SK-N-SH (cell line): ENCODE measurements around the gene TRIM44. TPM values are rescaled to one million over a fixed set of nuclear protein-coding genes. Genes with fewer than 3 reads are reported as not detected.

Experiments
- CTCF ChIA-PET: fragments of 300-600, 350-600 bp; formaldehyde crosslinking; extraction: SDS; loops from one replicate; lab custom pipeline; 2021; lab: Yijun Ruan, JAX
- POLR2A ChIA-PET: fragments of 350-600 bp; sonication (Branson Sonifier 250); formaldehyde crosslinking; extraction: SDS; loops from one replicate; lab custom pipeline; 2020; ENCODE audit warnings: antibody characterized with exemption, inconsistent platforms; lab: Yijun Ruan, JAX
- DNase-seq: peaks from one replicate; pipeline ENCODE4 v3.0.0; 2012
- H2AFZ ChIP-seq: fragments of 200-600 bp; sonication (generic); 2 replicates; pipeline ENCODE4 v1.8.1; 2016; ENCODE audit warnings: antibody characterized with exemption, mild to moderate bottlenecking, low read depth
- H3F3A ChIP-seq: fragments of 200-600 bp; sonication (generic); replicated peaks from 2 replicates; pipeline ENCODE3; 2016; ENCODE audit warnings: antibody characterized with exemption, mild to moderate bottlenecking; ENCODE audit not compliant: insufficient read depth
- H3K27ac ChIP-seq, 2 experiments: fragments of 200-500 bp in 1 of 2; fragments of 200-600 bp in 1 of 2; sonication (Bioruptor generic) in 1 of 2; sonication (generic), shearing (Covaris generic) in 1 of 2; 2 replicates each; pipeline versions ENCODE4 v1.5.1 to v1.6.1; 2014 to 2016; ENCODE audit warnings: low read depth in 2 of 2, inconsistent platforms in 1 of 2, low read length in 1 of 2, mild to moderate bottlenecking in 1 of 2, mixed read lengths in 1 of 2
- H3K27me3 ChIP-seq: fragments of 200-600 bp; sonication (generic), shearing (Covaris generic); 2 replicates; pipeline ENCODE4 v1.6.1; 2016; ENCODE audit warnings: mixed run types; ENCODE audit not compliant: insufficient read depth
- H3K36me3 ChIP-seq, 2 experiments: fragments of 200-500 bp in 1 of 2; fragments of 200-600 bp in 1 of 2; sonication (Bioruptor generic) in 1 of 2; sonication (generic) in 1 of 2; replicated peaks in 1 of 2; 2 replicates each; pipeline versions ENCODE3 to v1.5.1; 2014 to 2016; ENCODE audit warnings: low read length in 1 of 2, mild to moderate bottlenecking in 1 of 2; ENCODE audit not compliant: insufficient read depth in 2 of 2, control insufficient read depth in 1 of 2
- H3K4me1 ChIP-seq, 2 experiments: fragments of 200-500 bp in 1 of 2; fragments of 200-600 bp in 1 of 2; sonication (Bioruptor generic) in 1 of 2; sonication (generic), shearing (Covaris generic) in 1 of 2; 2 replicates each; pipeline versions ENCODE4 v1.5.1 to v1.6.1; 2014 to 2016; ENCODE audit warnings: low read depth in 1 of 2, low read length in 1 of 2, mixed run types in 1 of 2; ENCODE audit not compliant: insufficient read depth in 2 of 2, control insufficient read depth in 1 of 2
- H3K4me2 ChIP-seq: fragments of 200-600 bp; sonication (generic), shearing (Covaris generic); 2 replicates; pipeline ENCODE4 v1.6.1; 2017; ENCODE audit warnings: mixed run types
- H3K4me3 ChIP-seq, 2 experiments: fragments of 200-500 bp in 1 of 2; fragments of 200-600 bp in 1 of 2; sonication (Bioruptor generic) in 1 of 2; sonication (generic), shearing (Covaris generic) in 1 of 2; 2 replicates each; pipeline versions ENCODE4 v1.5.1 to v1.8.1; 2014 to 2016; ENCODE audit warnings: low read depth in 2 of 2, inconsistent platforms in 1 of 2, low read length in 1 of 2, mild to moderate bottlenecking in 1 of 2, mixed read lengths in 1 of 2, moderate library complexity in 1 of 2
- H3K79me2 ChIP-seq: fragments of 200-600 bp; sonication (generic); 2 replicates; pipeline ENCODE4 v1.8.1; 2017; ENCODE audit warnings: mild to moderate bottlenecking; ENCODE audit not compliant: insufficient read depth
- H3K9ac ChIP-seq: fragments of 200-600 bp; sonication (generic); 2 replicates; pipeline ENCODE4 v1.6.1; 2017; ENCODE audit warnings: mixed run types
- H3K9me2 ChIP-seq: fragments of 200-600 bp; sonication (generic); 2 replicates; pipeline ENCODE4 v1.6.1; 2017; ENCODE audit warnings: mixed run types
- H3K9me3 ChIP-seq: fragments of 200-600 bp; sonication (generic); 2 replicates; pipeline ENCODE4 v1.6.1; 2017; ENCODE audit warnings: mixed run types, mild to moderate bottlenecking, moderate library complexity
- H4K20me1 ChIP-seq: fragments of 200-600 bp; sonication (generic); 2 replicates; pipeline ENCODE4 v1.6.1; 2017; ENCODE audit warnings: mild to moderate bottlenecking, mixed run types; ENCODE audit not compliant: insufficient read depth
- ELF1 ChIP-seq: IDR thresholded peaks from 2 replicates; pipeline ENCODE4 v1.4.0; 2012
- EP300 ChIP-seq, 2 experiments: IDR thresholded peaks; 2 replicates each; pipeline versions ENCODE4 v1.4.0 to v1.6.1; 2012; ENCODE audit warnings: borderline replicate concordance in 1 of 2, low read depth in 1 of 2, low read length in 1 of 2
- EZH2phosphoT487 ChIP-seq: fragments of 200-600 bp; sonication (generic); IDR thresholded peaks from 2 replicates; pipeline ENCODE4 v1.6.1; 2017; ENCODE audit warnings: low read depth, mixed run types, mild to moderate bottlenecking, antibody characterized with exemption, moderate library complexity, borderline replicate concordance
- FOSL2 ChIP-seq: IDR thresholded peaks from 2 replicates; pipeline ENCODE4 v1.4.0; 2012; ENCODE audit warnings: low read depth, mild to moderate bottlenecking, moderate library complexity, borderline replicate concordance
- FOXJ3 ChIP-seq: sonication (generic); formaldehyde crosslinking; IDR thresholded peaks from 2 replicates; pipeline ENCODE4 v1.5.1; 2020; ENCODE audit warnings: mild to moderate bottlenecking, missing genetic modification reagents
- FOXM1 ChIP-seq: IDR thresholded peaks from 2 replicates; pipeline ENCODE4 v1.4.0; 2012; ENCODE audit warnings: low read depth, mild to moderate bottlenecking
- GATA2 ChIP-seq: sonication (generic); formaldehyde crosslinking; IDR thresholded peaks from 2 replicates; pipeline ENCODE4 v1.5.0; 2020; ENCODE audit warnings: mild to moderate bottlenecking, missing genetic modification reagents
- JUND ChIP-seq: IDR thresholded peaks from 2 replicates; pipeline ENCODE4 v1.4.0; 2012
- NFIC ChIP-seq: IDR thresholded peaks from 2 replicates; pipeline ENCODE4 v1.4.0; 2012; ENCODE audit warnings: borderline replicate concordance
- NRF1 ChIP-seq: IDR thresholded peaks from 2 replicates; pipeline ENCODE4 v1.6.1; 2012; ENCODE audit warnings: low read depth, mild to moderate bottlenecking, low read length
- PBX3 ChIP-seq: IDR thresholded peaks from 2 replicates; pipeline ENCODE4; 2012
- POLR2AphosphoS5 ChIP-seq: IDR thresholded peaks from 2 replicates; pipeline ENCODE4 v1.6.1; 2012; ENCODE audit warnings: low read depth, low read length
- RAD21 ChIP-seq: IDR thresholded peaks from 2 replicates; pipeline ENCODE4 v1.6.1; 2012; ENCODE audit warnings: mild to moderate bottlenecking, low read length
- RFX5 ChIP-seq: IDR thresholded peaks from 2 replicates; pipeline ENCODE4 v1.6.1; 2012; ENCODE audit warnings: mild to moderate bottlenecking, improper control_type of control experiment, low read length
- RXRA ChIP-seq: IDR thresholded peaks from 2 replicates; pipeline ENCODE4 v1.4.0; 2012; ENCODE audit warnings: low read depth, mild to moderate bottlenecking, borderline replicate concordance
- SIN3A ChIP-seq: IDR thresholded peaks from 2 replicates; pipeline ENCODE4 v1.6.1; 2012; ENCODE audit warnings: low read depth, mild to moderate bottlenecking, low read length, moderate library complexity, borderline replicate concordance
- SMC3 ChIP-seq: IDR thresholded peaks from 2 replicates; pipeline ENCODE4 v1.6.1; 2012; ENCODE audit warnings: low read depth, low read length, improper control_type of control experiment
- TCF12 ChIP-seq: IDR thresholded peaks from 2 replicates; pipeline ENCODE4 v1.4.0; 2012
- TEAD4 ChIP-seq: IDR thresholded peaks from 2 replicates; pipeline ENCODE4 v1.4.0; 2012; ENCODE audit warnings: mild to moderate bottlenecking, borderline replicate concordance; ENCODE audit not compliant: insufficient read depth
- USF1 ChIP-seq: IDR thresholded peaks from 2 replicates; pipeline ENCODE4 v1.4.0; 2012; ENCODE audit warnings: low read depth, borderline replicate concordance
- YY1 ChIP-seq: IDR thresholded peaks from 2 replicates; pipeline ENCODE4 v1.4.0; 2012; ENCODE audit warnings: low read depth, mild to moderate bottlenecking
- ZBTB33 ChIP-seq: IDR thresholded peaks from 2 replicates; pipeline ENCODE4 v1.4.0; 2012; ENCODE audit warnings: low read depth, borderline replicate concordance
- WGBS: methylation state at CpG from one replicate; pipeline ENCODE4 v1.1.6; 2017; ENCODE audit warnings: low lambda C conversion rate; 5-methylcytosine and 5-hydroxymethylcytosine counted together
- polyA plus RNA-seq, 3 experiments: library from polyadenylated mRNA; depleted of rRNA; stranded (reverse); fragments of >200 nt; gene quantifications; 2 replicates each; pipeline ENCODE4 v1.2.3, GENCODE V29; 2012
- TF ChIP-seq, protein P1 (sequence below): IDR thresholded peaks from 2 replicates; pipeline ENCODE4 v1.6.1; 2012; ENCODE audit warnings: mild to moderate bottlenecking, low read depth, low read length, moderate library complexity

The TRIM44 gene
- polyA plus RNA-seq, 1 of the 3 experiments (the other 2 are of a cell fraction), result 34.1 TPM

- Histone ChIP-seq H3K9me2 (no peaks in the 10 kb centered on the region), H3K79me2 (no peaks in the 10 kb centered on the region), H3K4me2 (peak overlapping the region; percentile 22; the same call in 1 of the 2 replicates), H3K27me3 (no peaks in the 10 kb centered on the region), H3K36me3 (no peaks in the 10 kb centered on the region), H3K27ac (peak overlapping the region in 1 of 2 experiments; percentile 66; a peak in 2 of 4 replicates), H3K9me3 (no peaks in the 10 kb centered on the region), H3K4me3 (no peak overlapping the region)
- ChIA-PET POLR2A (no interaction called here), CTCF (interaction anchor here (0.6 to 1.6 kb wide), 5 partner anchors 9 to 502 kb away, joined by 3 to 5 read pairs (median 4); partner anchors contain the start of gene FJX1)
- DNase-seq, result no peak
- 76% methylated on average over 4 of the region's 4 CpGs for WGBS
- TF ChIP-seq YY1, result no peak
- no peak for TF ChIP-seq USF1
- no peak for TF ChIP-seq RFX5
- TF ChIP-seq EZH2phosphoT487, result no peak
- no peak for TF ChIP-seq NFIC
- no peak for TF ChIP-seq EP300 (IDR thresholded peaks at IDR 0.05; ENCODE audit: borderline replicate concordance in 1 of 2, low read depth in 1 of 2, low read length in 1 of 2)
- TF ChIP-seq FOXJ3 (CRISPR knock-in tag), result no peak
- TF ChIP-seq JUND, result no peak
- no peak for TF ChIP-seq FOSL2
- no peak for TF ChIP-seq ZBTB33
- TF ChIP-seq FOXM1, result no peak
- no peak for TF ChIP-seq SIN3A
- no peak for TF ChIP-seq TEAD4
- no peak for TF ChIP-seq RXRA
- TF ChIP-seq TCF12, result no peak
- no peak for TF ChIP-seq ELF1
- no peak for TF ChIP-seq POLR2AphosphoS5
- TF ChIP-seq, all 33 proteins: peak for 0
- Histone ChIP-seq H3K9ac (no peak overlapping the region), H3K4me1 (peaks cover 0 to 37% of the 10 kb centered on the region in 2 experiments; a peak in 2 of 4 replicates), H3F3A (peaks cover 14% of the 10 kb centered on the region), H4K20me1 (no peaks in the 10 kb centered on the region), H2AFZ (no peak overlapping the region)
These were observed 33.1 kb upstream of the TRIM44 start for GRCh38 chr11:35629511-35629910.

DNA sequence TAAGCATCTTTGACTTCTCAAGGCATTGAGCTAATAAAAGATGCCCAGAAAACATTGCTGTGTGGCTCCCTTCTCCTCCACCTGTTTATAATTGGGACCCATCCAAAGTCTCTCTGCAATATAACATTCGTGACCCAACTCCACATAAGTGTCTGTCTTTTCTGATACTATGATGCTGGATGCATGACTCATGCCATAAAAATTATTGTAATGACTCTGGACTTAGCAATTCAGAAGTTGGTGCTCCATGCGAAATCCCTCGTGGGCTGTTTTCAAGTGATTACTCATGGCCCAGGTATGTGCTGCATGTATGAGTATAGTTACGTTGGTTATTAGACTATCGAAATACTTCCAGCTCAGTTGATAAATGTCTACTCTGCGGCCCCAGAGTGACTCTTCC is 32.7 kb upstream of the TRIM44 start:
- H4K20me1 ChIP-seq, result no peaks in the 10 kb centered on the region
- WGBS, result 10% methylated on average over 6 of the region's 6 CpGs
- TF ChIP-seq RAD21 (no peak), SMC3 (no peak), RXRA (peak; percentile 67; the same call in 1 of the 2 replicates), POLR2AphosphoS5 (peak; percentile 62; the same call in 1 of the 2 replicates), PBX3 (peak; percentile 72), GATA2 (CRISPR knock-in tag) (no peak), SIN3A (no peak), NRF1 (no peak)
- TF ChIP-seq, protein P1, sequence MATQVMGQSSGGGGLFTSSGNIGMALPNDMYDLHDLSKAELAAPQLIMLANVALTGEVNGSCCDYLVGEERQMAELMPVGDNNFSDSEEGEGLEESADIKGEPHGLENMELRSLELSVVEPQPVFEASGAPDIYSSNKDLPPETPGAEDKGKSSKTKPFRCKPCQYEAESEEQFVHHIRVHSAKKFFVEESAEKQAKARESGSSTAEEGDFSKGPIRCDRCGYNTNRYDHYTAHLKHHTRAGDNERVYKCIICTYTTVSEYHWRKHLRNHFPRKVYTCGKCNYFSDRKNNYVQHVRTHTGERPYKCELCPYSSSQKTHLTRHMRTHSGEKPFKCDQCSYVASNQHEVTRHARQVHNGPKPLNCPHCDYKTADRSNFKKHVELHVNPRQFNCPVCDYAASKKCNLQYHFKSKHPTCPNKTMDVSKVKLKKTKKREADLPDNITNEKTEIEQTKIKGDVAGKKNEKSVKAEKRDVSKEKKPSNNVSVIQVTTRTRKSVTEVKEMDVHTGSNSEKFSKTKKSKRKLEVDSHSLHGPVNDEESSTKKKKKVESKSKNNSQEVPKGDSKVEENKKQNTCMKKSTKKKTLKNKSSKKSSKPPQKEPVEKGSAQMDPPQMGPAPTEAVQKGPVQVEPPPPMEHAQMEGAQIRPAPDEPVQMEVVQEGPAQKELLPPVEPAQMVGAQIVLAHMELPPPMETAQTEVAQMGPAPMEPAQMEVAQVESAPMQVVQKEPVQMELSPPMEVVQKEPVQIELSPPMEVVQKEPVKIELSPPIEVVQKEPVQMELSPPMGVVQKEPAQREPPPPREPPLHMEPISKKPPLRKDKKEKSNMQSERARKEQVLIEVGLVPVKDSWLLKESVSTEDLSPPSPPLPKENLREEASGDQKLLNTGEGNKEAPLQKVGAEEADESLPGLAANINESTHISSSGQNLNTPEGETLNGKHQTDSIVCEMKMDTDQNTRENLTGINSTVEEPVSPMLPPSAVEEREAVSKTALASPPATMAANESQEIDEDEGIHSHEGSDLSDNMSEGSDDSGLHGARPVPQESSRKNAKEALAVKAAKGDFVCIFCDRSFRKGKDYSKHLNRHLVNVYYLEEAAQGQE, result 0 out of 2 replicates have a peak, but pooled peaks have one; percentile 19

More for the DNA sequence above, 32.7 kb upstream of the TRIM44 start:
- peak overlapping the region in 1 of 2 experiments; percentile 66; a peak in 3 of 4 replicates for H3K27ac ChIP-seq
- H3K4me3 ChIP-seq, result no peak overlapping the region
- ChIA-PET CTCF (interaction anchor here (0.6 to 0.7 kb wide), 2 partner anchors 10 to 11 kb away, joined by 3 read pairs; partner anchors contain the start of gene FJX1), POLR2A (no interaction called here)
- H3K4me2 ChIP-seq, result peak overlapping the region; percentile 22
- no peaks in the 10 kb centered on the region for H3K36me3 ChIP-seq
- H3F3A ChIP-seq, result peaks cover 10% of the 10 kb centered on the region
- H3K4me1 ChIP-seq, result peaks cover 0 to 33% of the 10 kb centered on the region in 2 experiments; a peak in 2 of 4 replicates
- H3K27me3 ChIP-seq, result no peaks in the 10 kb centered on the region
- no peaks in the 10 kb centered on the region for H3K9me3 ChIP-seq
- no peak overlapping the region for H3K9ac ChIP-seq
- no peaks in the 10 kb centered on the region for H3K79me2 ChIP-seq
- DNase-seq, result no peak
- no peaks in the 10 kb centered on the region for H3K9me2 ChIP-seq
- no peak overlapping the region for H2AFZ ChIP-seq
